HG03520 (cell line): ENCODE measurements around the gene POLD2.
"Not testable (repeated sequence)": the region's sequence is repeated elsewhere in the genome, so short reads cannot be mapped to it uniquely, and the experiment has no call there.

ENCODE experiments used
- ATAC-seq: cut with Tn5 transposase; IDR thresholded peaks from one replicate; pipeline ENCODE4 v1.9.1; 2021; ENCODE audit warnings: mild to moderate bottlenecking, moderate library complexity; ENCODE audit not compliant: unreplicated experiment

POLD2 gene

DNA sequence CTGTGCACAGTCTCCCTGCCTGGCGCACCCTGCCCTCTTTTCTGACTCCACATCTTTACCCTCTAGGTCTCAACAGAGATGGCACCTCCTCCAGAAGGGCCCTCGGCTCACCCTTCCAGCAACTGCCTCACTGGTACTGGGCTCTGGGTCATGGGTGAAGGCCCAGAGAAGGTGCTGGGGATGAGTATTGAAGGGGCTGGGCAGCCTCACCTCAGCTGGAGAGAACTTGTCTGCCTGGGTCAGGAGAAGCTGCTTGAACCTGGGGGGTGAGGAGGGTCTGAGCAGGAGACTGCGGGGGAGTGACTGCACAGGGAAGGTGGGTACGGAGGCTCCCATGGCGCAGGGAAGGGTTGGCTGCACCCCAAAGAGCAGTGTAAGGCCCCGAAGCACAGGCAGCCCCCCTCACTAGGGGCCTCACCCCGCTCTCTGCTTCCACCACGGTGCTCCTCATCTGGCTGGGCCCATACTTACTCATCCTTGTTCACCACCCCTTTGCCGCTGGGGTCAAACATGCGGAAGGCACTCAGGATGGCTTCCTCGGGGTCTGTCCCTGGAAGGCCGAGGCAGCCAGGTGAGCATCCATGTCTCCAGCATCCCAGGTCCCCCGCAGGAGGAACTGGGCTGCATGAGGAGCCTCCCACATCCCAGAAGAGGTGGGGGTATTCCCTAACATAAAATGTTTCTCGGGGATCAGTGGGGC, 16.1 kb upstream of the POLD2 start:
- no peak for ATAC-seq

DNA sequence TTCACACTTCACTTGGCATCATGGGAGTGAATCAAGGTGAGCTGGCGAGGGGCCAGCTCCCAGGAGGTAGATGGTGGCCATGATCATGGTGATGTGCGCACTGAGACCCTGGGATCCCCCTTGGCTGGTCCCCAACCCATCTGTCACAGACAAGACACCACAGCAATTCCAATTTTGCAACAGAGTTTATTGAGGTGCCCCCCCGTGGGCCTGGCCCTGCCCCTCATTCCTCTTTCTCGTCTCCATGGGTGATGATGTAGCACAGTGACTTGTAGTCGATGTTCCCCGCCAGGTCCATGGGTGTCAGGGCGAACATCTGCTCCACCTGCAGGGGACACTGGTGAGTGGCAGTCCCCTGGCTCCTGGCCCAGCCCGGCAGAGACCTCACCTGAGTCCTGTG, 15.3 kb upstream of the POLD2 start:
- no peak for ATAC-seq

DNA sequence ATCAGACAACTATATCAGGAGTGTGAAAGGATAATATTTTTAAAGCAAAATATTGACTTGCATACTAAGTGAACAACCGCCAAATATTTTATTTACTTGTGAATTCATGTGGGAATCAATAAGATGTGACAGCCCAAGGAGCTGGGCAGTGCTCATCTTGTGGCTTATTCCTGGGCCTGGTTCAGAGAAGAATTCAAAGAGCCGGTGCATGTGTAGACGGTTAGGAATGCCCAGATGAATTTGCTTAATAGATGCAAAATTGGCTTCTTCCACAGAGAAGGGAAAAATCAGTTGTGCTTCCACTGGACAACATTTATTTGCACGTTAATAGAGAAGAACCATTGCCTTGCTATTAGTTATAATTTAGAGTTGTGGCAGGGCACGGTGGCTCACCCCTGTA, 13.4 kb upstream of the POLD2 start:
- no peak for ATAC-seq

DNA sequence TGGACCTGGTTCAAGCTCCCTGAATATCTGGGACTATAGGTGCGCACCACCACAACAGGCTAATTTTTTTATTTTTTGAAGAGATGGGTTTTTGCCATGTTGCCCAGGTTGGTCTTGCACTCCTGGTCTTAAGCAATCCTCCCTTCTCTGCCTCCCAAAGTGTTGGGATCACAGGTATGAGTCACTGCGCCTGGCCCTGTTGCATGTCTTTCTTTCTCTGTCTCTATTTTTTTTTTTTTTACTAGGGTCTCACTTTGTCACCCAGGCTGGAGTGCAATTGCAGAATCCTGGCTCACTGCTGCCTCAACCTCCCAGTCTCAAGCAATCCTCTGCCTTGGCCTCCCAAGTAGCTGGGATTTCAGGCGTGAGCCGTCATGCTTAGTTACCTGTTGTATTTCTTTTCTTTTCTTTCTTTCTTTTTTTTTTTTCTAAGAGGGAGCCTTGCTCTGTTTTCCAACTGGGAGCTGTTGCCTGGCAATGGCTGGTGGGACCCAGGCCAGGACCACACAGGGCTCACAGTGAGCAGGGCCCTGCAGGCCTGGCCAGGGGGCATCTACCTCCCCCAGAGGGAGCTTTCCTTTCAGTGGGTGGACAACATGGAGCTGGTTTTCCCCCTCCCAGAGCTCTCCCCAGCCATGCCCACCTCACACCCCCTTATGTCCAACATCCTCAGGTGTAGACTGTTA, 11.7 kb upstream of the POLD2 start:
- ATAC-seq: no peak

DNA sequence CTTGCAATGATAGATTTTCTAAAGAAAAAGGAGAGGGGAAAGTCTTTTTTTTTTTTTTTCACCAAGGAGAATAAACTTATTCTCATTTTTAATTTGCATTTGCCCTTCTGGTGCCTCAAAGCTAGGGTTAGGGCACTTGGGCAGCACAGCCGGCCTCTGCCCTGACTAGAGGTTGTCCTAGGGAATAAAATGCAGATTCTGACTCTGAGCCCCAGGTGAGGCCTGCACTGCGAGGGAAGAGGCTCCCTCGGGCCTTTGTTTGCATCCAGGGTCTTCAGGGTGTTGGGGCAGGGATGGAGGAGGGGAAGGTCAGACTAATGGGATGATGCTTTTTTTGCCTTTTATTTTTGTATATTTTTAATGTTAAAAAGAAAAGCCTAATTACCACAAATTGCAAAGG, 9.9 kb upstream of the POLD2 start:
- no peak for ATAC-seq

DNA sequence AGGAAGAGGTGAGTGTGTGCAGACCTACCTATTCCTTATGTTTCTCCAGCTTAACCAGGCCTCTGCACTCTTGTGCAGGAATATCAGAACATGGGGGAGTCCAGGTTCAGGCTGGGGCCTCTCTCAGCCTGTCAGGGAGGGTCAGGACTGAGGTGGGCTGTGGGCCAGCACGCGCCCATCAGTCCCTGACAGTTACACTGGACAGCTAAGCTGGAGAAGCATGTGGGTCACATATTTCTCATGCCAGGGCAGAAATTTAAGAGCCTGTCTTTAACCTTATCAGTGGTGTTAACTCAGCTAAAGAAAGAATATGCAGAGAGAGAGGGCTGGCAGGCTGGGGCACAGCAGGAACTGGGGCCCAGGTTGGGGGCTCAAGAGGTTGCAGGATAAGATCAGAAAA, 8.7 kb upstream of the POLD2 start:
- ATAC-seq: no peak

DNA sequence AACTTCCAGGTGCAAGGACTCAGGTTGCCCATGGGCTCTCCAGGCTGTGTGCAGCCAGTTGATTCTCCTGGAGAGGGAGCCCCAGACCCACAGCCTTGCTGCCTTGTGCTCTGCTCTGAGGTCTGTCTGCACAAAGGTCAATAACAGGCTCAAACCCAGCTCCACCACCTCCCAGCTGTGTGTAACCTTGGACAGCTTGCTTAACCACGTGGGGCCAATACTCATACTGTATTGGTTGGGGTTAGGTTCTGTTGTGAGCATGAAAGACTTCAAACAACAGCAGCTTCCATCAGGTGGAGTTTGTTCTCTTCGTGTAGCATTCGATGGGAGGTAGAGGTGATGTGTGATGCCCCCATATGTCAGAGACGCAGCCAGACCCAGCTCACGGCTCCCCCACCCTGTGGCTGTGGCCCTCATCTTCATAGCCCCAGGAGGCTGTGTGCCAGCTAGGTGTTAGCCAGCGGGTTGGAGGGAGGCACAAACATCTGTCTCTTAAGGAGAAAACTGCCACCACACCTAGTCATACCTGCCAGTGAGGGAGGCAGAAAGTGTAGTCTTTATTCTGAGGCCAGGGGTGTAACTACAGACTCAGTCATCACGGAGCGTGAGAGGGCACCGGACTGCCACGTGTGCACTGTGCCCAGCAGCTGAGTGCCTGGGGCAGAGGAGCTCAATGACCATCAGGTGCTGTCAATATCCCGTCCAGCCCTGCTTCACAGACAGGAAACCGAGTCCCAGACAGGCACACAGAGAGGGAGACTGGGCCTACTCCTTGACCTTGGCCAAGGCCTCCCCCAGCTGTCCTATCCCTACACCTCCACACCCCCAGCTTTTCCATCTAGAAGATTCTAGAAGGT, 8.1 kb upstream of the POLD2 start:
- no peak for ATAC-seq

DNA sequence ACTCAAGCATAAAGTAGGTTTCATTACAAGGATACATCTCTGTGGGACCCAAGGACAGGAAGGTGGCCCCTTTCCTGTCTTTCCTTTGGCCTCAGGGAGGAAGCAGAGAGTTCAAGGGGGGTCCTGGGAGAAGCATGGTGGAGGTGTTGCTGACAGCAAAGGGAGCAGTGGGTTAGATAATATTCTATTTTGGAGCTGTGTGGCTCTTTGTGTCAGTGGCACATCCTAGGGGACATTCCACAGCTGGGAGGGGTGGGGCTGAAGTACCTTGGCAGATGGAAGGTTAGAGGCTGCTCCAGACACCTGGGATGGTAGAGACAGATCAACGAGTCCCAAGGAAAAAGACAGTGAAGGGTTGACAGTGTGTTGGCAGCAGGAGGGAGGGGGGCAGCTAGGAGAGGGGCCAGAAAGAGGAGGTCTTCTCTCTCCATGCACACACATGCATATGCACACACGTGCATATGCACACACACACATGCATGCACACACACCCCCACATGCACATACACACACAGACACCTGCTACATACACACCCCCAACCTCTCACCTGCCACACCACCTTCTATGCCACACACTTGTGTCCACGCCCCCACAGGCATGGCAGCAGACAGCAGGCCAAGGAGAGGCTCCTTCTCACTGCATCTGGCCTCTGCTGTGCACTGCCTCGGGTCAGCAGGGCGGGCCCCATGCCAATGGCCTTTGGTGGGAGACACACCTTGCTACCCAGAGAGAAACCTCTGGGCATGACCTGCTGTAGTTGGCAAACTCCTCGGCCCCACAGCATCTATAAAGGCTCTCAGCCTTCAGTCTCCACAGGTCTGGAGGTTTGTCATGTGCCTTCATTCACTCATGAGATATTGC, 5.6 kb upstream of the POLD2 start:
- no peak for ATAC-seq

DNA sequence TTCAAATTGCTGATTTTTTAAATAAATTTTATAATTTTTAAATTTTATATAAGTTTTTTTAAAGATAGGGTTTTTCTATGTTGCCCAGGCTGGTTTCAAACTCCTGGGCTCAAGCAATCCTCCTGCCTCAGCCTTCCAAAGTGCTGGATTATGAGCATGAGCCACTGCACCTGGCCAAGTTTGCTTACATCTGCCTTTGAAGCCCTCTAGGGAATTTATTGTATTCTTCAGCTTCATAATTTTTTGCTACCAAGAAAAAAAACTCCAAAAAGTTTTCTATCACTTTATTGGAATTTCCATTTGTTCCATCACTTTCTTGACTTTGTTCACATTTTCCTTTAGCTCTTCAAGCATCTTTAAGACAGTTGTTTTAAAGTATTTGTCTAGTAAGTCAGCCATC, 3.8 kb upstream of the POLD2 start:
- no peak for ATAC-seq

DNA sequence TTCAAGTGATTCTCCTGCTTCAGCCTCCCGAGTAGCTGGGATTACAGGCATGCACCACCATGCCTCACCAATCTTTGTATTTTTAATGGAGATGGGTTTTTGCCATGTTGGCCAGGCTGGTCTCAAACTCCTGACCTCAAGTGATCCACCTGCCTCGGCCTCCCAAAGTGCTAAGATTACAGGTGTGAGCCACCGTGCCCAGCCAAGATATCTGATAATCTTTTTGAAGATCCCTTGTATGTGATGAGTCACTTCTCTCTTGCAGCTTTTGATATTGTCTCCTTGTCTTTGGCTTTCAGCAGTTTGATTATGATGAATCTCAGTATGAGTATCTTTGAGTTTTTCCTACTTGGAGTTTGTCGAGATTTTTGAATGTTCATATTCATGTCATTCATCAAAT, 3.2 kb upstream of the POLD2 start:
- ATAC-seq: not testable (repeated sequence)

DNA sequence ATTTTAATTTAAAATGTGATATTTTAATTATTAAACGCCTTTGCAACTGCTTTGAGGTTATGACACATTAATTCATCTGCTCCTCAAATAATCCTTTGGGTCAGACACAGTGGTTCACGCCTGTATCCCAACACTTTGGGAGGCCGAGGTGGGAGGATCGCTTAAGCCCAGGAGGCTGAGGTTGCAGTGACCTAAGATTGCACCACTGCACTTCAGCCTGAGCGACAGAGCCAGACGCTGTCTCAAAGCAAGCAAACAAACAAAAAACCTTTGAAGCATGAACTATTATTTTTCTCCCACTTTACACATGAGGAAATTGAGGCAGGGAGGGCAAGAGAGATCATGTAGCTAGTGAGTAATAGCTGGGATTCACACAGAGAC, 1.5 kb upstream of the POLD2 start:
- no peak for ATAC-seq

DNA sequence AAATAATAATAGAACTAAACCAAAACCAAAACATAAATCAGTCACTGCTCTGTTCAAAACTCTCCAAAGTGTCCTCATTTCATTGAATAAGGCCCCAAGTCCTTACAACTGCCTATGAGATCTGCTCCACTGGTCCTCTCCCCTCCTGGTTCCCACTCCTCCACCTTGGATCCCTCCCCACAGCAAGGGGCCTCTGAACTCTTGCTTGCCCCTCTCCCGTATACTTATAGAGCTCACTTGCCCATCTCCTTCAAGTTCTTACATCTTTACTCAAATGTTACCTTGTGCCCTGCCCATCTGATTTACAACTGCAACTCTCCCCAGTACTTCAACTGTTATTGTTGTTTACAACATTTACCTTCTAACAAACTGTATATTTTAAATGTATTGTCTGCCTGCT, 819 bp downstream of the POLD2 start:
- no peak for ATAC-seq

DNA sequence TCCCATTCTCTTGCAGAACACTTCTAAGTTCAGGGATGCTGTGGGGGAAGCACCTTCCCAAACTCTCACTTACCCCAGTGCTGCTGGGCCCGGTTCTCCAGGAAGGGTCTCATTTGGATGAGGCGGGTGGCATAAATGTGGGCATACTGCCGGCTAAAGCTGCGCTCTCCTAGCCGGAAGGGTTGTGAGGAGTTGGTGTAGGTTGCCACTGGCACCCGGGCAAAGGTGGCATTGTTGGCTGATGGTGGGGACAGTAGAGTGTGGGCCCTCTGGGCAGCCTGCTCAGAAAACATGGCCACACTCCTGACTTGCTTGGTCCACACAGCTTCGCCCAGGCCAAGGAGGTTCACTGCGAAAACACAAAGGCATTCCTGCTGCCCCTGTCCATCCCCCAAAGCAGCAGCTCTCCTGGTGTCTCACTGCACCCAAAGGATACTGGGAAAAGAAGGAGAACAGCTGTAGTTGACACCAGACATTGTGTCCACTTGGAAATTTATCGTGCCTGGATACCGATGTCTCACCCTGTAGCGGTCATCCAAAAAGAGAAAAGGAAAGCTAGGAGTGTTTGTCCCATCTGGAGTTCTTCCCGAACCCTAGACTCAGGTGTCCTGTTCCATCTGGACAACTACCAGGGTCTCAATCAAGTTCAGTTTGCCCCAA, 1.5 kb downstream of the POLD2 start:
- ATAC-seq: no peak

DNA sequence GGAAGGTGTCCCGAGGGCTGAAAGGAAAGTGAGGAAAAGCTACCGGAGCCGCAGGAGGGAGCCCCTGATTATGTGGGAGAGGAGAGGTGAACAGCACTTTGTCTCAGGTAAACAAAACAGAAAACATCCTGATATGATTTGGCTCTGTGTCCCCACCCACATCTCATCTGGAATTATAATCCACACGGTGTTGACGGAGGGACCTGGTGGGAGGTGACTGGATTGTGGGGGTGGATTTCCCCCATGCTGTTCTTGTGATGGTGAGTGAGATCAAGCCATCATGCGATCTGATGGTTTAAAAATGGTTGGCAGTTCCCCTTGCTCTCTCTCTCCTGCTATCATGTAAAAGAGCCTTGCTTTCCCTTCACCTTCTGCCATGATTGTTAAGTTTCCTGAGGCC, 3.0 kb downstream of the POLD2 start:
- no peak for ATAC-seq

DNA sequence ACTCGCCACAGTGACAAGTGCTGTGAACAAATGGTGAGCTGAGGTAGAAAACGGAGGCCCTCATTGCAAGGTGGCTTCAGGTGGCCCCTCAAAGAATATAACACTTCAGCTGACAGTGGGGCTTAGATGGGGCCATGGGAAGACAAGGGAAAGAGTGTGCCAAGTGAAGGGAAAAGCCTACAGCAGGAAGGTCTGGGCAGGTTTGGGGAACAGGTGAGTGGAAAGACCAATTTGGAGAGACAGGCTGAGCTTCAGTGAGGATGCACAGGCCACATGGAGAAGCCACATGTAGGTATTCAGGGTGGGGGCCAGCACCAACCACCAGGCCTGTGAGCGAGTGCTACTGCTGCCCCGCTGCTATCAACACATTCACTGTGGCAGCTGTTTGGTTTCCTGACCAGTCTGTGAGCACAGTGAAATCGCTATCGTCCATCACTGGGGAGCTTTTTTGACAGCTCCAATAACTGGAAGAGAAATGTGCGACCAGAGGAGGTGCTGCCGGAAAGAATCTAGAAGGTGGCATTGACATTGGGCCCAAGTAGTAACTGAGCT, 3.4 kb downstream of the POLD2 start:
- no peak for ATAC-seq

DNA sequence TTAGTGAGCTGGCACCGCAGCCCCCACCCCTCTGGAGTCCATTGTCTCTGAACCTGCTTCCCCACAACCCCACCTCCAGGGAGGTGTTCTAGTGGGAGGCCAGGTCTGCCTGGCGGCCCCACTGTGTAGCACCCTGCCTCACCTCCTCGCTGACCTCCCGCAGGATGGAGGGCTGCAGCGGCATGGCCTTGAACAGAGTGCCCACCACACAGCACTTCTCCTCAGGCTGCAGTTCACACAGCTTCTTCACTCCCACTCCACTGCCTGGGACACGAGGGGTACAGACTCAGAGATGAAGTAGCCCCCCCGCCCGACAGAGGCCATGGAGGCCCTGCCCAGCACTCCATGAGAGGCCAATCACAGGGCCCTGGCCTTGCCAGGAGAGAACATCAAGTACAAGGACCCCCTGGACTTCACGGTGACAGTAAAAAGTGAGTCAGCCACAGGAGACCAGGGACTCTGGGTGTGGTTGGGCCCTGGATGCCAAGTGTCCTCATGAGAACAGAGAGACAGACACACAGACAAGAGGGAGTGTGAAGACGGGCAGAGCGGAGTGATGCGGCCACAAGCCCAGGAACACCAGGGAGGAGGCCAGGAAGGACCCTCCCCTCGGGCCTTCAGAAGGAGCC, 5.4 kb downstream of the POLD2 start:
- ATAC-seq: no peak

DNA sequence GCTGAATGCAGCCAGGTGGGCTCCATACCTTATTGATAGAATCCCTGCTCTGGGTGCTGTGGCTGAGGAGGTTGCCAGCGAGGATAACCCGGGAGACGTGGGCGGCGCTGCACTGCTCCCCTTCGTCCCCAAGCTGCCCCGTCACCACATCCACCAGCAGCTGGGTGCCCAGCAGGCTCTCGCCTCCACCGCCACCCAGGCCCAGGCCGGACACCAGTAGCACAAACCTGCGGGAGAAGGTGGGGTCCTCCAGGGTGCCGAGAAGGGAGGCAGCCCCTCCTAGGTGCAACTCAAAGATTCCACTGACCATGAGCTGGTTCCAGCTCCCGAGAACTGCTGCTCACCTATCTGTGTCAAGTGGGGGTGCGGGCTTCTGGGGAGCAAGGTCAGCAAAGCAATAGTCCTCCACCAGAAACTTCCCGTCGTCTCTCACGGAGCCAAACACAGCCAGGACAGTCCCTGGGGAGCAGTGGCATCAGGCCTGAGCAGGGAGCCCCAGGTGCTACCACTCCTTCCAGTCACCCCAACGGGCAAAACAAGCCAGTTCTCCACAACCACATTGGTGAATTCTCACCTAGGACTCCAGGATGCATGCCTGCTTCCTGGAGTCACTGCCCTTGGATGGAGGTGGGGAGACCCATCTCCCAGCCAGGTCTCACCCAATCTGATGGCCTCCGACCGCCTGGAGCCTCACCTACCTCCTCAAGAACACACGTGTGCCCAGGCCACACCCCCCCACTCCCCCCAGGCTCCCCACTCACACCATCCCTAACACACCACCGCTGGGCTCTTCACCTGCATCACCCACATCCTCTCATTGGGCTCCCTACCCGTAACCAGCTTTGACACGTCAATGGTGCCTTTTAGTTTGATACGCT, 6.3 kb downstream of the POLD2 start:
- no peak for ATAC-seq

DNA sequence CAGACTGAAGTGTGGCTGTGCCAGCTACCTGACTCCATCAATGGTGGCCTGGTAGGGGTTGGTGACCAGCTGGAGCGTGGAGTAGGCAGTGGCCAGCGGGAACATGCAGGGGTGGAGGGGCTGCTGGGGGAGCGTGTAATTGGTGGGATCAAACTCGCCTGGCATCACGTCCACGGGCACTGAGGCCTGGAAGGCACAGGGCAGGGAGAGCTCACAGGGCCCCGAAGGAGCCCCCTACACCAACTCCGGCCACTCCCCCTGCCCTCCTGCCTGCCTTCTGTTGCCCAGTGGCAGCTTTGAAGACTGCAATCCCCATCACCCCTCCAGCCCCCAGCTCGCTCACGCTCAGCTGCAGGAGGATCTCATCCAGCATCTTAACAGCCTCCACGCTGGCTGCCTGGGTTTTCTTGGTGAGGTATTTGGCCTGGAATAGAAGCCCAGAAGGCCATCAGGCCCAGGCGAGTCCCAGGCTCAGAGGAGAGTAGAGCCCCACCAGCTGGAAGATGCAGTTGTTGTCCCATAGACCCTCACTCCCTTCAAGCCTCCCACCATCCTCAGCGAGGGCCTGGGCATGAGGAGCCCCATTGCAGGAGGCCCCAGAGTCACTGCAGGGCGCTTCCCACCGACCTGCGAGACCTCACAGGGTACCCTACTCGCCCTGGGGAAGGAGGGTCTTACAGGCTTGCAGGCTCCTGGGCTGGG, 7.1 kb downstream of the POLD2 start:
- no peak for ATAC-seq
